ENCODE results near the gene EHMT1.

EHMT1 gene

GRCh38 chr9:137671196-137671538, 52.4 kb downstream of the EHMT1 start:
- in situ Hi-C loops (cut with HindIII; ENCODE audit: low sequenced_read_pairs) = no loop called here
- no peak overlapping the region for H3K4me3 ChIP-seq (ENCODE audit: low read depth, low read length)
- DNase-seq (ENCODE audit: low read depth) = no peak
- TF ChIP-seq CTCF (IDR thresholded peaks at IDR 0.05; ENCODE audit: low read depth, low read length, missing control alignments) = no peak

GRCh38 chr9:137671721-137672120, 52.9 kb downstream of the EHMT1 start:
- in situ Hi-C loops (cut with HindIII; ENCODE audit: low sequenced_read_pairs) = no loop called here
- no peak for TF ChIP-seq CTCF (IDR thresholded peaks at IDR 0.05; ENCODE audit: low read depth, low read length, missing control alignments)
- H3K4me3 ChIP-seq (ENCODE audit: low read depth, low read length) = no peak overlapping the region
- no peak for DNase-seq (ENCODE audit: low read depth)

- in situ Hi-C loops (cut with HindIII; ENCODE audit: low sequenced_read_pairs) = no loop called here
- DNase-seq (ENCODE audit: low read depth) = peak; percentile 69
- no peak overlapping the region for H3K4me3 ChIP-seq (ENCODE audit: low read depth, low read length)
- peak; percentile 80 for TF ChIP-seq CTCF (IDR thresholded peaks at IDR 0.05; ENCODE audit: low read depth, low read length, missing control alignments)
These were observed 54.3 kb downstream of the EHMT1 start for GRCh38 chr9:137672907-137673791.

- in situ Hi-C loops (cut with HindIII; ENCODE audit: low sequenced_read_pairs) = no loop called here
- TF ChIP-seq CTCF (IDR thresholded peaks at IDR 0.05; ENCODE audit: low read depth, low read length, missing control alignments) = no peak
- no peak overlapping the region for H3K4me3 ChIP-seq (ENCODE audit: low read depth, low read length)
- no peak for DNase-seq (ENCODE audit: low read depth)
These were observed 55.1 kb downstream of the EHMT1 start for GRCh38 chr9:137673886-137674285.

- H3K4me3 ChIP-seq (ENCODE audit: low read depth, low read length) = no peak overlapping the region
- DNase-seq (ENCODE audit: low read depth) = no peak
- no peak for TF ChIP-seq CTCF (IDR thresholded peaks at IDR 0.05; ENCODE audit: low read depth, low read length, missing control alignments)
- in situ Hi-C loops (cut with HindIII; ENCODE audit: low sequenced_read_pairs) = no loop called here
These were observed 55.6 kb downstream of the EHMT1 start for GRCh38 chr9:137674307-137674975.

- H3K4me3 ChIP-seq (ENCODE audit: low read depth, low read length) = no peak overlapping the region
- in situ Hi-C loops (cut with HindIII; ENCODE audit: low sequenced_read_pairs) = no loop called here
- no peak for DNase-seq (ENCODE audit: low read depth)
- TF ChIP-seq CTCF (IDR thresholded peaks at IDR 0.05; ENCODE audit: low read depth, low read length, missing control alignments) = no peak
These were observed 56.1 kb downstream of the EHMT1 start for GRCh38 chr9:137674976-137675320.

Data from astrocyte of the cerebellum (primary cell).